ENCODE measurements around the gene GSG1L.
"Not testable (repeated sequence)": the region's sequence is repeated elsewhere in the genome, so short reads cannot be mapped to it uniquely, and the experiment has no call there.

Gene GSG1L

DNA sequence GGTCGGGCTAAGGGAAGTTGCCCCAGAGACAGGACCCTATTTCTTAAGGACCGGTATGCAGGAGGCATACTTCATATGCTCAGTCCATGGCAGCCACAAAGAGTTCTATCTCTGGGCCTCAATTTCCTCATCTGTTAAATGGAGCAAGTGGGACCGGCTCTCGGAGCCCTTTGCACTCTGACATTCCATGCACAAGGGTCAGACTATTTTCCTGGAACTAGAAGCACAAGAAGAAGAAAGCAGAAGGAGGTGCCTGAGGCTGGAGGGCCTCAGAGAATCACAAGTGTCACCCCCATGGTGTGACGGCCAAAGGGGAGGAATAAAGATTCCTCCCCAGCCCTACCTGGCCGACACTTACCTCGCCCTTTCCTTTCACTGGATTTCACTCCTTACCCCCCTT lies 115.8 kb downstream of the GSG1L start:
- Mint-ChIP-seq H3K4me3 (no peak overlapping the region), H3K4me1 (no peaks in the 10 kb centered on the region), H3K27me3 (peaks cover 45% of the 10 kb centered on the region), H3K9me3 (no peaks in the 10 kb centered on the region), H3K27ac (no peak overlapping the region)
- ATAC-seq = no peak
- DNase-seq = no peak

DNA sequence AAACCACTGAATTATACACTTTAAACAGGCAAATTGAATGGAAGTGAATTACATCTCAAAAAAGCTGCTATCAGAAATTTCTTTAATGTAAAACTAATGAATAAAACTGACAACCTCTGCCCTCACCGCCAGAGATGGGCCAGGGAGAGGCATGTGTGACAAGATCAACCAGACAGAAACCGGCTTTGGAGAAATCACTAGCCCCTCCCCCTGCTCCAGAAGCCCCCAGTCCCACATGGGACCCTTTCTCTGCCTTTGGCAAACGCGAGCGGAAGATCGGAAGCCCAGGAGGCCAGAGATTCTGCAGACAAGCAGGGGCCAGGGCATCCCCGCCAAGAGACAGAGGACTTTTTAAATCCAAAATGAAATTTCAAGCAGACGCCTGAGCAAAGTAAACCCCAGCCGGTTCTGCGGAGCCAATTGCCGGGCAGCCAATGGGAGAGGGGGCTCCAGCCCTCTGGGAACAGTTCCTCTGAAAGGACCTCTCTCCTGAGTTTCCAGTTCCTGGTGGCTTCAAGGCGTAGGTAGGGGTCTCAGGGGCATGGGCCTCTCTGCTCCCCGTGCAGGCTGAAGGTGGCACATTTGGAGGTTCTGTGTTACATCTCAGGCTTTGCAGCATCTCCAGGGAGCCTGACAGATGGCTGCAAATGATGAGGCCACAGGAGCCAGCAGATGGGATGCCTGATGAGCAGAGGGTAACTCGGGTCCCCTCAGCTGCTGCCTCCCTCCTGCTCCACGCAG lies 118.1 kb downstream of the GSG1L start:
- no peak for ATAC-seq
- peak overlapping the region in 1 of 2 donors; percentile 77 for H3K27ac Mint-ChIP-seq
- no peaks in the 10 kb centered on the region for H3K4me1 Mint-ChIP-seq
- no peaks in the 10 kb centered on the region for H3K9me3 Mint-ChIP-seq
- DNase-seq = no peak
- H3K4me3 Mint-ChIP-seq = no peak overlapping the region
- peaks cover 24% of the 10 kb centered on the region for H3K27me3 Mint-ChIP-seq

- Mint-ChIP-seq H3K9me3 (no peaks in the 10 kb centered on the region), H3K27ac (no peak overlapping the region), H3K27me3 (peaks cover 21% of the 10 kb centered on the region), H3K4me1 (no peaks in the 10 kb centered on the region), H3K4me3 (no peak overlapping the region)
- DNase-seq = no peak
- ATAC-seq = no peak
Observed at GRCh38 chr16:27943766-27944165, 119.7 kb downstream of the GSG1L start.

DNA sequence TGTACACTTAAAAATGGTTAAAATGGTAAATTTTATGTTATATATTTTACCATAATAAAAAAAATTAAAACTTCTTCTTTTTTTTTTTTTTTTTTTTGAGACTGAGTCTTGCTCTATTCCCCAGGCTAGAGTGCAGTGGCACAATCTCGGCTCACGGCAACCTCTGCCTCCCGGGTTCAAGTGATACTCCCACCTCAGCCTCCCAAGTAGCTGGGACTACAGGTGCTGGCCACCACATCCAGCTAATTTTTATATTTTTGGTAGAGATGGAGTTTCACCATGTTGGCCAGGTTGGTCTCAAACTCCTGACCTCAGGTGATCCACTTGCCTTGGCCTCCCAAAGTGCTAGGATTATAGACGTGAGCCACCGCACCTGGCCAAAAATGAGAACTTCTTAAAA lies 121.4 kb downstream of the GSG1L start:
- not testable (repeated sequence) for ATAC-seq, H3K27ac Mint-ChIP-seq, H3K4me3 Mint-ChIP-seq, H3K9me3 Mint-ChIP-seq, H3K4me1 Mint-ChIP-seq, DNase-seq
- peaks cover 21% of the 10 kb centered on the region for H3K27me3 Mint-ChIP-seq

DNA sequence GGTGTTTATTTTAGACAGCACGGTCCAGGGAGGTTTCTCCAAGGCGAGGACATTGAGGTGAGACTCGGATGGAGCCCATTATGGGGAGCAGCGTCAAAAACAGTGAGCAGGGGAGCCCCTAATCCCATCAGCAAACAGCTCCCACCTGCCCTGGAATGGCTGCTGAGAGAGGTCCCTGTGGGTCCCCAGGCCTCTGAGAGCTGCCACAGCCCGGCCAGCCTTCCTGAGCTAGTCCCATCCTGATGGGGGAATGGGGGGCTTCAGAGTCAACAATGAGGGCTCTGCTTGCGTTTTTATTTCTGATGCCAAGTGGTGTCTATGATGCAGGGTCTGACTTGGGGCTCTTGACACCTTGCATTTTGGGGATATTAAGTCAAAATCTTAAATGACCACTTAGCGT lies 128.4 kb downstream of the GSG1L start:
- Mint-ChIP-seq H3K4me1 (no peaks in the 10 kb centered on the region), H3K4me3 (no peak overlapping the region), H3K27me3 (peaks cover 29% of the 10 kb centered on the region), H3K9me3 (peaks cover 0 to 8% of the 10 kb centered on the region in 2 donors), H3K27ac (no peak overlapping the region)
- no peak for DNase-seq
- no peak for ATAC-seq

DNA sequence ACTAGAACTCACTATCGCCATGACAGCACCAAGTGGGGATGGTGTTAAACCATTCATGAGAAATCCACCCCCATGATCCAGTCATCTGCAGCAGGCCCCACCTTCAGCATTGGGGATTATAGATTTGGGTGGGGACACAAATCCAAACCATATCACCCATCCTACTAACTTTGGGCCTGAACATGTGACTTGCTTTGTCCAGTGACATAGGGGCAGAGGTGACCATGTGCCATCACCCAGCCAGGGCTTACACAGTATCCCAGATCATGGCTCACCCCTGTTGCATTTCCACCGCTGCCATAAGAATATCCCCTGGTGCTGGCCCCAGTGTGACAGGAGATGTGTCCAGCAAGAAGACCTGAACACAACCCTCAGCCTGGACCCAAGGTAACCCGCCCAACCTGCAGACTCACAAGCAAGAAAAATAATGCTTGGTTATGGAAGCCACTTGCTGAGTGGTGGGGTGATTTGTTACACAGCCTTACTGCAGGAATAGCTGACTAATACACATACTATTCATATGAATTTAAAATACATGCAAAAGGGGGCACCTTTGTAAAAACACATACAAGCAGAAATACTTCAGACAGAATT lies 130.9 kb downstream of the GSG1L start:
- ATAC-seq = no peak
- Mint-ChIP-seq H3K4me3 (no peak overlapping the region), H3K27me3 (peaks cover 46% of the 10 kb centered on the region), H3K27ac (no peak overlapping the region), H3K9me3 (peaks cover 0 to 8% of the 10 kb centered on the region in 2 donors), H3K4me1 (no peaks in the 10 kb centered on the region)
- no peak for DNase-seq

GRCh38 chr16:27929818-27930217 lies 133.7 kb downstream of the GSG1L start:
- Mint-ChIP-seq H3K27me3 (peaks cover 43% of the 10 kb centered on the region), H3K27ac (no peak overlapping the region), H3K9me3 (peaks cover 0 to 8% of the 10 kb centered on the region in 2 donors), H3K4me1 (no peaks in the 10 kb centered on the region), H3K4me3 (no peak overlapping the region)
- no peak for ATAC-seq
- no peak for DNase-seq

DNA sequence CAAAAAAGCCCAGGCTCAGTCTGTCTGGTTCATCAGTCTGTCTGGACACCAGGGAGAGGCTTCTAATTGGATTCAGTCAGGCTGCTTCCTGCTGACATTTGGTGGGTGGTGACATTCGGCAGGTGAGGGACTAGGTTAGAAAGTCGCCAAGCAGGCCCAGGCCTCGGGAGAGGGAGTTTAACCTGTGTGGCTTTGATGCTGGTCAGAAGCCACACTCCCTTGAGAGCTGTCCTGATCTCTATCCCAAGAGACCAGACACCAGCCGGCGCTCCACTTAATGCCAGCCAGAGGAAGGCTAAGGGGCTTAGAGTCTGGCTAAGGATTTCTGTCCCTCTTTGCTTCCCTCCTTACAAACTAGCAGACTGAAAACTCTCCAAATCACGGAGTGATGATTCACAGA lies 135.0 kb downstream of the GSG1L start:
- peaks cover 0 to 8% of the 10 kb centered on the region in 2 donors for H3K9me3 Mint-ChIP-seq
- H3K27ac Mint-ChIP-seq = no peak overlapping the region
- H3K4me3 Mint-ChIP-seq = no peak overlapping the region
- DNase-seq (no peak), ATAC-seq (no peak)
- H3K4me1 Mint-ChIP-seq = no peaks in the 10 kb centered on the region
- peaks cover 39% of the 10 kb centered on the region for H3K27me3 Mint-ChIP-seq

DNA sequence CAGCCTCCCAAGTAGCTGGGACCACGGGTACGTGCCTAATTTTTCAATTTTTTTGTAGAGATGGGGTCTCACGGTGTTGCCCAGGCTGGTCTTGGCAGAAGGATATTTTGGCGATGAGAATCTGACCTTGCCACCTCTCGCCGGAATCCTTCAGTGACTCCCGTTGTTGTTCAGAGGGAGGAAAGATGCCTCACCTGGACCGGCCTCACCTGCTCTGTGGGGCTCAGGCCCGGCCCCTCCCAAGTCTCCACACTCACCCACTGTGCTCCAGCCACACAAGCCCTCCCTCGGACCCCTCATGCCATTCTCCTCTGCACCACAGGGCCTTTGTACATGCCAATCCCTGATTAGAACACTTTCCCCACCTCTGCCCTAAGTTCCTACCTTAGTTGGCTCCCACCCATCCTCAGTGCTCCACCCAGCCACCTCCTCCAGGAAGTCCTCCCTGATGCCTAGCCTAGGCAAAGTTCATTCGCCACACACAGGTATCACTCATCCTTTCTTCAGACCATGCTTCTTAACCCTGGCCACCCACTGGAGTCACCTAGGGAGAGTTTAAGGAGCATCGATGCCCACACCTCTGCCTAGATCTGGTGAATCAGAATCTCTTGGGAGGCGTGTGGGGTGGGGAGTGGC lies 136.1 kb downstream of the GSG1L start:
- H3K4me1 Mint-ChIP-seq = no peaks in the 10 kb centered on the region
- no peak for DNase-seq
- ATAC-seq = no peak
- no peak overlapping the region for H3K4me3 Mint-ChIP-seq
- peaks cover 50% of the 10 kb centered on the region for H3K27me3 Mint-ChIP-seq
- no peak overlapping the region for H3K27ac Mint-ChIP-seq
- peaks cover 0 to 5% of the 10 kb centered on the region in 2 donors for H3K9me3 Mint-ChIP-seq

- no peak for ATAC-seq
- no peak for DNase-seq
- no peaks in the 10 kb centered on the region for H3K4me1 Mint-ChIP-seq
Observed at GRCh38 chr16:27925612-27926011, 137.9 kb downstream of the GSG1L start.

DNA sequence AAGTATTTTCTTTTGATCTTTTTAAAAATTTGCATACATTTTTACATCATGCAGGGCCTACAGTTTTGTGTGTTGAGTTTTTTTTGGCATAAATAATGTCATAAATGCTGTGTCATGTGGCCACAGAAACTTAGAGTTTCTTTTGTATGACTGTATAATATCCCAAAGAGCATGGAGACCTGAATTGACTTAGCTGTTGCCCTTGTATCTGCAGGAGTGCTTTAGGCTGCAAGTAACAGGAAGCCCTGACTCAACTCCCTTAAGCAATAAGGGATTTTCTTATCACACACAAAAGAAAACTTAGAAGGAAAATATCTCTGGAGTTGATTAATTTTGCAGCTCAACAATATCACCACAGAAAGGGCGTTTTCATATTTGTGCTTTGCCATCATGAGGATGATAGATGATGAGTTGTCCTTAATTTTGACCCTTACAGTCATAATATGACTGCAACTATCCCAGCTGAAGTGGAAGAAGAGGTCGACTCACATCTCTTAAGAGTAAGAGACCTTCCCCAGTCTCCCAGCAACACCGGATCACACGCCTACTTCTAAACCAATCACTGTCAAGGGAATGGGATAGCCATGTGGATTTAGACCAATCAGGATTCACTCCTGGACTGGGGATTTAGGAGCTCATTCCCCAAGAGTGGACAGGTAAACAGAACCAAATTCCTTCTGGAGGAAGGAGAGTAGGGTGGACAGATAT lies 138.9 kb downstream of the GSG1L start:
- Mint-ChIP-seq H3K4me3 (no peak overlapping the region), H3K9me3 (no peaks in the 10 kb centered on the region), H3K4me1 (no peaks in the 10 kb centered on the region), H3K27me3 (peaks cover 63% of the 10 kb centered on the region), H3K27ac (no peak overlapping the region)
- DNase-seq (no peak), ATAC-seq (no peak)

More at GRCh38 chr16:27925612-27926011, 137.9 kb downstream of the GSG1L start:
- H3K9me3 Mint-ChIP-seq = no peaks in the 10 kb centered on the region
- peaks cover 66% of the 10 kb centered on the region for H3K27me3 Mint-ChIP-seq
- H3K4me3 Mint-ChIP-seq = no peak overlapping the region
- H3K27ac Mint-ChIP-seq = no peak overlapping the region

- no peak for DNase-seq
- no peak overlapping the region for H3K4me3 Mint-ChIP-seq
- H3K4me1 Mint-ChIP-seq = no peaks in the 10 kb centered on the region
- H3K27me3 Mint-ChIP-seq = peaks cover 69% of the 10 kb centered on the region
- no peaks in the 10 kb centered on the region for H3K9me3 Mint-ChIP-seq
- ATAC-seq = no peak
- no peak overlapping the region for H3K27ac Mint-ChIP-seq
Observed at GRCh38 chr16:27923751-27924150, 139.8 kb downstream of the GSG1L start.

DNA sequence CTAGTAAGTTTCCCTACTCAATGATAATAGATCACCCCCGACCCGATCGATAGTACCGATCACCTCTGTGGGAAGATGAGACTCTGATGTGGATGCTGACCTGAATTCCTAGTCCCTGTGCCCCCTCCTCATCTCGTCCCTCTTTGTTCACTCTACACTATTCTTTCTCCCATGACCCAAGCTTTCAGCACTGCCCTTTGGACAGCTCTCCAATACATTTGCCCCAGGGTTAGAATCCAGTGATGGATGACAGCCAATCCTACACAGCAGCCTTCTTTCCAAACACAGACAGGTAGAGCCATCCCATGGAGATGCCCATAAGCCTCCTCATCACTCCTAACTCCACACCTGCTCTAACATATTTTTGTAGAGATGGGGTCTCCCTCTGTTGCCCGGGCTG lies 141.1 kb downstream of the GSG1L start:
- no peak overlapping the region for H3K27ac Mint-ChIP-seq
- H3K4me1 Mint-ChIP-seq = no peaks in the 10 kb centered on the region

GRCh38 chr16:27921134-27921533 lies 142.4 kb downstream of the GSG1L start:
- DNase-seq = no peak
- no peaks in the 10 kb centered on the region for H3K9me3 Mint-ChIP-seq
- no peak for ATAC-seq
- H3K4me3 Mint-ChIP-seq = no peak overlapping the region
- H3K27me3 Mint-ChIP-seq = peaks cover 64% of the 10 kb centered on the region
- H3K27ac Mint-ChIP-seq = no peak overlapping the region
- H3K4me1 Mint-ChIP-seq = no peaks in the 10 kb centered on the region

More for the DNA sequence above, 141.1 kb downstream of the GSG1L start:
- no peak for ATAC-seq
- no peaks in the 10 kb centered on the region for H3K9me3 Mint-ChIP-seq
- no peak for DNase-seq
- peaks cover 59% of the 10 kb centered on the region for H3K27me3 Mint-ChIP-seq
- H3K4me3 Mint-ChIP-seq = no peak overlapping the region

GRCh38 chr16:27920391-27920891 lies 143.1 kb downstream of the GSG1L start:
- Mint-ChIP-seq H3K4me3 (no peak overlapping the region), H3K27ac (no peak overlapping the region), H3K9me3 (no peaks in the 10 kb centered on the region), H3K4me1 (no peaks in the 10 kb centered on the region), H3K27me3 (peaks cover 60% of the 10 kb centered on the region)
- ATAC-seq (no peak), DNase-seq (no peak)

DNA sequence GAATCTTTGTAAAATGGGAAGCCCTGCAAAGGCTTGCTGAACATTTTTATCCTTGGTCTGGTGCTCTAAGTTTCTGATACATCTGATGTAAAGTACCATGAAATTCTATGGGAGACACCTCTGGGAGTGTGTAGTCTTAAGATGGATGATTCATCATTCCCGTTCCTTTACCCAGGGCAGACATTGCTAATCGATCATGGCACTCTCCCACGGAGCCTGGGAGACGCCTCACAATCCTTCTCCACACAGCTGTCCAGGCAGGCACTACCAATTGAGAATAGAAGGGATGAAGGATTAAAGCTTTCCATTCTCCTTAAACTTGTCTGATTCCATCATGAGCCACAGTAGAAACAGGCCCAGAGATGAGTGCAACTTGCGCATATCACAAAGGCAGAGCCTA lies 144.8 kb downstream of the GSG1L start:
- peaks cover 58% of the 10 kb centered on the region for H3K27me3 Mint-ChIP-seq
- no peak for ATAC-seq
- no peak overlapping the region for H3K4me3 Mint-ChIP-seq
- H3K27ac Mint-ChIP-seq = no peak overlapping the region
- no peaks in the 10 kb centered on the region for H3K9me3 Mint-ChIP-seq
- no peak for DNase-seq
- no peaks in the 10 kb centered on the region for H3K4me1 Mint-ChIP-seq
